ENCODE results near the gene ZDHHC12. TPM values are rescaled to one million over a fixed set of nuclear protein-coding genes. Genes with fewer than 3 reads are reported as not detected.

ZDHHC12 gene
- total RNA-seq, 5 donors from 2014 or later (not counting 1 experiment from before 2014, with no cell fraction given): 22.6 to 32.9 (median 31.4) TPM

DNA sequence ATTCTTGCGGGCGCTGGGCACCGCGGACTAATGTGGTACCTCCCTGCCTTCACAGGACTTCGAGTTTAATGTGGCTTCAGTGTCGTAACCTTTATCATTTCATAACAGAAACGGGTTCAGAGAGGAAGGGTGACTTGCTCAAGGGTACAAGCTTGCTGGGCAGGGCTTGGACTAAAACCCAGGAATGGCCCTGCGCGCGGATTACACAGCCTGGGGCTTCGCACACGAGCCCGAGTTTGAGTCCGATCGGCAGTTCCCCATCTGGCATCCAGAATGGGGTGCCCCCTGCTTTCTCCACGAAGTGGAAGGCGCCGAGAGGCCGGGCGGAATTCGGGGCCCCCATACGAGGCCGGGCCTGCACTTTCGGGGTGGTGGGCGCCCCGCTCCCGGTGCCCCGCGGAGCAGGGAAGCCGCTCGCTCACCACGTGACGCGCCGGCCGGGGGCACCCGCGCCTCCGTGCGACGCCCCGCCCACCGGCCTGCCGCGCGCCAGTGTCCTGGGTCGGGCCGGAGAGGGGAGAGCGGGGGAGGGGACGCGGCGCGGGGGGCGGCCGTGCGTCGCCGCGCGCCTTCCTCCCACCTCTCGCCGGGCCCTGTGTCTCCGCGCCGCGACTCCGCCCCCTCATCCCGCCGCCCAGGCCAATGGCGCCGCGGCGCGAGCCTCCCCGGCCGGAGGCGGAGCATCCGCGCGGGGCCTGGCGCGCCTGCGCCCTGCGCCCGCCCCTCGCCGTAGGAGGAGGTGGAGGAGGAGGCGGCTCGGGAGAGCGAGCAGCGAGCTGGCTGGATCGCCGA, 35.2 kb downstream of the ZDHHC12 start, which contains the start of gene SET:
Gene SET (plus strand): TSS at position 722 of the 792 bp plus-strand sequence. CDS start 361 bp downstream, outside the sequence.
- Mint-ChIP-seq H3K36me3 (peaks cover 24% of the 10 kb centered on the region), H3K9me3 (no peaks in the 10 kb centered on the region), H3K27ac (peak within 1 kb of the TSS; percentile 96 to 97), H3K4me1 (peaks cover 64 to 65% (median 65%) of the 10 kb centered on the region in 3 donors), H3K4me3 (peak within 1 kb of the TSS; percentile 84 to 92 (median 88)), H3K27me3 (no peaks in the 10 kb centered on the region)
- ChIA-PET POLR2A (interaction anchor here (0.6 to 1.0 kb wide), 2 partner anchors 82 to 86 kb away, joined by 3 to 5 read pairs; no protein-coding TSS in a partner anchor), CTCF (no interaction called here)
- Histone ChIP-seq H3K36me3 (ENCODE audit: control insufficient read depth in 2 of 2, extremely low read depth in 1 of 2, insufficient read depth in 1 of 2, low read length in 1 of 2) (peaks cover 0 to 28% of the 10 kb centered on the region in 2 donors), H3K27me3 (replicated peaks in 1 of 2; ENCODE audit: control insufficient read depth in 2 of 2, extremely low read depth in 1 of 2, insufficient read depth in 2 of 2, low read length in 1 of 2) (no peaks in the 10 kb centered on the region), H3K27ac (ENCODE audit: low read length) (peak within 1 kb of the TSS; percentile 82), H3K9me3 (no peaks in the 10 kb centered on the region), H3K4me1 (ENCODE audit: control insufficient read depth in 1 of 2, extremely low read depth in 1 of 2, insufficient read depth in 2 of 2, low read length in 2 of 2) (peaks cover 28 to 60% of the 10 kb centered on the region in 2 experiments), H3K4me3 (ENCODE audit: control insufficient read depth in 1 of 2, extremely low read depth in 1 of 2, low read length in 1 of 2) (peak within 1 kb of the TSS; percentile 73 to 84)
- DNase-seq (peak; percentile 81 to 96 (median 89)), ATAC-seq (replicated peaks in 1 of 4) (peak; percentile 79 to 84 (median 82))
- 2% methylated on average over 74 of the region's 93 CpGs for WGBS (ENCODE audit: insufficient coverage)

DNA sequence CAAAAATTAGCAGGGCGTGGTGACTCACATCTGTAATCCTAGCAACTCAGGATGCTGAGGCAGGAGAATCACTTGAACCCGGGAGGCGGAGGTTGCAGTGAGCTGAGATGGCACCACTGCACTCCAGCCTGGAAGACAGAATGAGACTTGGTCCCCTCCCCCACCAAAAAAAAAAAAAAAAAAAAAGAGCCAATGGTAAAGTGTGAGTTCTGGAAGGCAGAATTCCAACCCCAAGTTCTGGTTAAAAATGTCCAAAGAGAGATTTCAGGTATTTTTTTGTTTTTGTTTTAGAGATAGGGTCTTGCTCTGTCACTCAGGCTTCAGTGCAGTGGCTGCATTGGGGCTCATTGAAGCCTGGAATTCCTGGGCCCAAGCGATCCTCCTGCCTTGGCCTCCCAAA, 36.5 kb downstream of the ZDHHC12 start:
- no CpG with 5 or more reads among the region's 4 CpGs for WGBS (ENCODE audit: insufficient coverage)
- CTCF ChIA-PET: no interaction called here
- peaks cover 13% of the 10 kb centered on the region for H3K36me3 Mint-ChIP-seq

DNA sequence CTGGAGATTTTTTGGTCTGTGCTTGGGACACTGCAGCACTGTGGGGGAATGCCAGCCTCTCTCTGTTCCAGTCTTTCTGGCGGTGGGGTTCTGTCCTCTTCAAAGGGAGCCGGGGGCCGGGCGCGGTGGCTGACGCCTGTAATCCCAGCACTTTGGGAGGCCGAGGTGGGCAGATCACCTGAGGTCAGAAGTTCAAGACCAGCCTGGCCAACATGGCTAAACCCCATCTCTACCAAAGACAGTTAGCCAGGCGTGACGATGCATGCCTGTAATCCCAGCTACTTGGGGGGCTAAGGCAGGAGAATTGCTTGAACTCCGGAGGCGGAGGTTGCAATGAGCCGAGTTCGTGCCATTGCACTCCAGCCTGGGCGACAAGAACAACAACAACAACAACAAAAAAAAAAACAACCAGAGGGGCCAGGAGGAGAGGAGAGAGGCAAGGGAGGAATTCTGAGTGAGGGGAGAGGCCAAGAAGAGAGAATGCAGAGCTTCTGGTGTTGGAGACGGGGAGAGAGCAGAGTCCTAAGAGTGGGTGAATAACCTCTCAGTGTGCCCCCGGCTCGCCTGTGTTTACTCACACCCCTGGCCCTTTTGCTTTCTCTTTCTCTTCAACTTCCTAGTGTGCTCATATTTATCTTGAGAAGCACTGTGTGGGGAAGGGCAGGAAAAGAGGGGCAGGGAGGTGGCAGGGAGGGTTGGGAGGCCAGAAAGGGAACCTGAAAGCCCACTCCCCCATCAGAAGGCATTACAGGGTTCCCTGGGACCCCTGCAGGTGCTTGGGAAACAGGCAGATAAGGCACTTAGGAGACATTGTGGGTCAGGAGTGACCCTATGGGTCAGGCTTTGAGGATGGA, 38.1 kb downstream of the ZDHHC12 start:
- H3K9me3 Mint-ChIP-seq: no peaks in the 10 kb centered on the region
- peaks cover 7% of the 10 kb centered on the region for H3K36me3 Mint-ChIP-seq
- Histone ChIP-seq H3K4me3 (ENCODE audit: control insufficient read depth in 1 of 2, extremely low read depth in 1 of 2, low read length in 1 of 2) (peak overlapping the region; percentile 53 to 58), H3K9me3 (no peaks in the 10 kb centered on the region), H3K36me3 (ENCODE audit: control insufficient read depth in 2 of 2, extremely low read depth in 1 of 2, insufficient read depth in 1 of 2, low read length in 1 of 2) (peaks cover 0 to under 1% of the 10 kb centered on the region in 2 donors), H3K27me3 (replicated peaks in 1 of 2; ENCODE audit: control insufficient read depth in 2 of 2, extremely low read depth in 1 of 2, insufficient read depth in 2 of 2, low read length in 1 of 2) (no peaks in the 10 kb centered on the region), H3K4me1 (ENCODE audit: control insufficient read depth in 1 of 2, extremely low read depth in 1 of 2, insufficient read depth in 2 of 2, low read length in 2 of 2) (peaks cover 24 to 64% of the 10 kb centered on the region in 2 experiments), H3K27ac (ENCODE audit: low read length) (peak overlapping the region; percentile 89)
- peak overlapping the region; percentile 98 to 99 for H3K27ac Mint-ChIP-seq
- peak overlapping the region; percentile 89 to 98 (median 91) for H3K4me3 Mint-ChIP-seq
- no peaks in the 10 kb centered on the region for H3K27me3 Mint-ChIP-seq
- ATAC-seq (replicated peaks in 1 of 4) (no peak), DNase-seq (peak in 17 of 35 experiments; percentile 7 to 68 (median 26))
- 76% methylated on average over 9 of the region's 17 CpGs for WGBS (ENCODE audit: insufficient coverage)
- H3K4me1 Mint-ChIP-seq: peaks cover 56 to 60% (median 56%) of the 10 kb centered on the region in 3 donors
- ChIA-PET POLR2A (interaction anchor here in 1 of 2 donors (0.5 to 0.6 kb wide), 2 partner anchors 12 to 169 kb away, joined by 4 to 6 read pairs; no protein-coding TSS in a partner anchor), CTCF (interaction anchor here (0.5 to 1.1 kb wide), 4 partner anchors 16 to 426 kb away, joined by 3 to 8 read pairs (median 6); partner anchors contain the start of genes PKN3 (in 1 of the 2) and PTPA (in 1 of the 2))

More for the DNA sequence above, 36.5 kb downstream of the ZDHHC12 start:
- Mint-ChIP-seq H3K27ac (peak overlapping the region; percentile 70 to 98), H3K9me3 (no peaks in the 10 kb centered on the region), H3K27me3 (no peaks in the 10 kb centered on the region), H3K4me1 (peaks cover 64 to 67% (median 67%) of the 10 kb centered on the region in 3 donors), H3K4me3 (peak overlapping the region; percentile 9 to 91 (median 88))
- peaks cover 31 to 69% of the 10 kb centered on the region in 2 experiments for H3K4me1 ChIP-seq (ENCODE audit: control insufficient read depth in 1 of 2, extremely low read depth in 1 of 2, insufficient read depth in 2 of 2, low read length in 2 of 2)
- DNase-seq: no peak
- peaks cover 0 to 16% of the 10 kb centered on the region in 2 donors for H3K36me3 ChIP-seq (ENCODE audit: control insufficient read depth in 2 of 2, extremely low read depth in 1 of 2, insufficient read depth in 1 of 2, low read length in 1 of 2)
- no peak overlapping the region for H3K4me3 ChIP-seq (ENCODE audit: control insufficient read depth in 1 of 2, extremely low read depth in 1 of 2, low read length in 1 of 2)
- no peak overlapping the region for H3K27ac ChIP-seq (ENCODE audit: low read length)
- no peaks in the 10 kb centered on the region for H3K9me3 ChIP-seq
- POLR2A ChIA-PET: interaction anchor here in 1 of 2 donors (0.7 kb wide), 1 partner anchor 25 kb away, joined by 3 read pairs; no protein-coding TSS in a partner anchor
- no peak for ATAC-seq (replicated peaks in 1 of 4)
- H3K27me3 ChIP-seq (replicated peaks in 1 of 2; ENCODE audit: control insufficient read depth in 2 of 2, extremely low read depth in 1 of 2, insufficient read depth in 2 of 2, low read length in 1 of 2): no peaks in the 10 kb centered on the region

DNA sequence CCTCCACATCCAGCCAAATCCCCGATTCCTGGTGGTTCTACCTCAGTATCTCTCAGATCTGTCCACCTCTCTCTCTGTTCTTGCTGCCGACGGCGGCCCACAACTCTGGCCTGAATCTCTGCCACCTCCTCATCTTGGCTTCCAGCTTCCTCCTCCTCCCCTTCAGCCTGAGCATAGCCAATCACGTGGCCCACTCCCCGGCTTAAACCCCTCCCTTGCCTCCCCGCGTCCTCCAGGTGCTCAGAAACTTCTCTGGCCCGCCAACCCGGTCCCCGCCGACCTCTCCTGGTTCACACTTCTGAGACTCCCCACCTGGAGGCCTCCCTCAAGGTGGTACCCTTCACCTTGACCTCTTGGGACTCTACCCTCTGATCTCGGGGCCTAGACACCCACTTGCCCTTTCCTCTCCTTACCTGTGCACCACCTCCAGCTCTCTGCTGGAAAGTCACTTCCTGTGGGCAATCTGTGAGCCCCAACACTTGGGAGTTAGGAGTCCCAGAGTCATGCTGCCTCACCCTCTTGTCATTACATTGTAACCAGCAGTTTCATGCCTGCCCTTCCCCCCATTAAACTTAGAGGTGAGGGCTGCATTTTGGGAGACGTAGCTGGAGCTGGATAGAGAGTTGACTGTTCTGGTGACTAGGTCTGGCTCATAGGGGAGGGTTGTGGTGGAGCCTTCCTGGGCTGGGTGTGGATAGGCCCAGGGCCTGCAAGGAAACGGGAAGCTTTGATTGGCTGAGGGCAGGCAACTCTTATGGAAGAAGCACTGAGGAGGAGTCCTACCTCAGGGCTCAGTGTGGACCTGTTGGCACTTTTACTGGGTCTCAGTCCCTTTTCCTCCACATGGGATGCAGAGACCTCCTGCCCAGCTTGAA, 39.4 kb downstream of the ZDHHC12 start:
- peak overlapping the region; percentile 83 to 92 for H3K4me3 ChIP-seq (ENCODE audit: control insufficient read depth in 1 of 2, extremely low read depth in 1 of 2, low read length in 1 of 2)
- DNase-seq (peak; percentile 48 to 82 (median 69)), ATAC-seq (replicated peaks in 1 of 4) (peak; percentile 42 to 50 (median 47))
- H3K36me3 Mint-ChIP-seq: peaks cover 4% of the 10 kb centered on the region
- ChIA-PET CTCF (interaction anchor here in 1 of 2 donors (0.5 to 1.6 kb wide), 3 partner anchors 24 to 40 kb away, joined by 3 to 6 read pairs (median 4); no protein-coding TSS in a partner anchor), POLR2A (interaction anchor here (0.6 kb wide), 2 partner anchors 11 to 52 kb away, joined by 3 to 9 read pairs; no protein-coding TSS in a partner anchor)
- H3K27me3 ChIP-seq (replicated peaks in 1 of 2; ENCODE audit: control insufficient read depth in 2 of 2, extremely low read depth in 1 of 2, insufficient read depth in 2 of 2, low read length in 1 of 2): no peaks in the 10 kb centered on the region
- no peaks in the 10 kb centered on the region for H3K36me3 ChIP-seq (ENCODE audit: control insufficient read depth in 2 of 2, extremely low read depth in 1 of 2, insufficient read depth in 1 of 2, low read length in 1 of 2)
- H3K27ac Mint-ChIP-seq: peak overlapping the region; percentile 98 to 99
- under 1% methylated on average over 14 of the region's 15 CpGs for WGBS (ENCODE audit: insufficient coverage)
- peaks cover 21 to 59% of the 10 kb centered on the region in 2 experiments for H3K4me1 ChIP-seq (ENCODE audit: control insufficient read depth in 1 of 2, extremely low read depth in 1 of 2, insufficient read depth in 2 of 2, low read length in 2 of 2)
- H3K9me3 ChIP-seq: no peaks in the 10 kb centered on the region
- H3K27me3 Mint-ChIP-seq: no peaks in the 10 kb centered on the region
- H3K27ac ChIP-seq (ENCODE audit: low read length): peak overlapping the region; percentile 89
- H3K4me3 Mint-ChIP-seq: peak overlapping the region; percentile 89 to 98 (median 91)
- H3K4me1 Mint-ChIP-seq: peaks cover 49 to 57% (median 52%) of the 10 kb centered on the region in 3 donors
- no peaks in the 10 kb centered on the region for H3K9me3 Mint-ChIP-seq

DNA sequence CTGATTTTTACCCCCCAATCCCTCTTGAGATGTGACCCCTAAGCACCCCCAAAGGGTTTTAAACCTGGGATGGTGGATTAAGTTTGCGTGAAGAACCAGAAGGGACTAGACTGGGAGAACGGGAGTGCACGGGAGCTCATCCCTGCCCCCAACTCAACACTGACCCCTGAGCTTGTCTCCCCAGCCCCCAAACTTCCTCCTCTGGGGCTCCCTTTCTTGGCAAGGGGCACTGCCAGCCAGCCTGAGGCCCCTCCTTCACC, 39.9 kb downstream of the ZDHHC12 start:
- Mint-ChIP-seq H3K4me3 (peak overlapping the region; percentile 89 to 98 (median 91)), H3K27me3 (no peaks in the 10 kb centered on the region), H3K4me1 (peaks cover 49 to 57% (median 52%) of the 10 kb centered on the region in 3 donors), H3K27ac (peak overlapping the region; percentile 98 to 99), H3K9me3 (no peaks in the 10 kb centered on the region), H3K36me3 (peaks cover 4% of the 10 kb centered on the region)
- H3K27me3 ChIP-seq (replicated peaks in 1 of 2; ENCODE audit: control insufficient read depth in 2 of 2, extremely low read depth in 1 of 2, insufficient read depth in 2 of 2, low read length in 1 of 2): no peaks in the 10 kb centered on the region
- H3K9me3 ChIP-seq: no peaks in the 10 kb centered on the region
- peak overlapping the region; percentile 83 to 92 for H3K4me3 ChIP-seq (ENCODE audit: control insufficient read depth in 1 of 2, extremely low read depth in 1 of 2, low read length in 1 of 2)
- no peak for DNase-seq
- H3K27ac ChIP-seq (ENCODE audit: low read length): peak overlapping the region; percentile 89
- ChIA-PET CTCF (interaction anchor here in 1 of 2 donors (0.5 to 1.6 kb wide), 2 partner anchors 25 to 40 kb away, joined by 3 to 4 read pairs; no protein-coding TSS in a partner anchor), POLR2A (interaction anchor here (0.6 kb wide), 2 partner anchors 12 to 53 kb away, joined by 3 to 9 read pairs; no protein-coding TSS in a partner anchor)
- H3K4me1 ChIP-seq (ENCODE audit: control insufficient read depth in 1 of 2, extremely low read depth in 1 of 2, insufficient read depth in 2 of 2, low read length in 2 of 2): peaks cover 21 to 59% of the 10 kb centered on the region in 2 experiments
- H3K36me3 ChIP-seq (ENCODE audit: control insufficient read depth in 2 of 2, extremely low read depth in 1 of 2, insufficient read depth in 1 of 2, low read length in 1 of 2): no peaks in the 10 kb centered on the region
- no CpG with 5 or more reads among the region's 3 CpGs for WGBS (ENCODE audit: insufficient coverage)
- ATAC-seq (replicated peaks in 1 of 4): no peak
